ENCODE data around the gene PGAM4. TPM values are rescaled to one million over a fixed set of nuclear protein-coding genes. Genes with fewer than 3 reads are reported as not detected.

PGAM4 gene
- polyA plus RNA-seq, 2 of the 4 experiments (the other 2 are of a cell fraction) = not detected

DNA sequence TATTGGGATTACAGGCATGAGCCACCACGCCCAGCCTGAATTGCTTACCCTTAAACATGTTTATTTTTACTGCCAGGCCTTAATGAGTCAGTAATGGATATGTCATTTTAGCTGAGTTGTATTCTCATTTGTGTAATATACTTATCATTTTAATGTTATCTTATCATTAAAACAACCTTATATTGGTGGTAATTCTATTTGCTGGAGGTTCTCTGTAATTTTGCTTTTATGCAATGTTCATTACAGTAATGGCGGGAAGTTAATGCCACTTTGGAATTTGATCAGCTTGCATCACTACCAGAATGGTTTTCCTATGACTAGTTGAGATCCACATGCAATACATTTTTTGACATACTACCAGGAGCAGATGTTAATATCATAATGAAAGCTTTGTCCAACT is 6.3 kb upstream of the PGAM4 start:
- Histone ChIP-seq H3K4me2 (no peak overlapping the region), H3K27ac (no peak overlapping the region), H3K4me1 (no peaks in the 10 kb centered on the region), H3K4me3 (no peak overlapping the region), H3K9me3 (no peaks in the 10 kb centered on the region)
- ChIA-PET CTCF (interaction anchor here (0.6 kb wide), 1 partner anchor 248 kb away, joined by 3 read pairs; no protein-coding TSS in a partner anchor), POLR2A (no interaction called here)
- WGBS (ENCODE audit: missing lambda C conversion rate) = 89% methylated on average over 2 of the region's 2 CpGs
- ATAC-seq (no peak), DNase-seq (ENCODE audit: low read depth in 1 of 2, low spot score in 1 of 2) (no peak), FAIRE-seq (peak; percentile 94)
- TF ChIP-seq ZC3H11A (IDR thresholded peaks at IDR 0.05) (no peak), POLR2A (IDR thresholded peaks at IDR 0.05; ENCODE audit: low read length) (no peak)

DNA sequence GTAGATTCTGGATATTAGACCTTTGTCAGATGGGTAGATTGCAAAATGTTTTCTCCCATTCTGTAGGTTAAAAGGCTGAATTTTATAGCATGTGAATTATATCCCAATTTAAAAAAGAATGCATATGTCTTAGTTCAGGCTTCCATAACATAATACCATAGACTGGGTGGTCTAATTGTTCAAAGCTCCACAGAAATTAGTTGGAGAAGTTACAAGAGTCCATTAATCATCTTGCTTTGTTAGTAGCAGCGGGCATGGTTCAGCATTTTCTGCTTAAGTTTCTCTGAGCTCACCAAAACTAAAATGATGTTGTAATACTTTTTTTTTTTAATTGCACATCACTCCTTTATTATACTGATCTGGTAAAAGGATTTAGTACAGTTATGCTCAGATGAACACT is 1.8 kb downstream of the PGAM4 start:
- Histone ChIP-seq H3K4me3 (no peak overlapping the region), H3K4me1 (no peaks in the 10 kb centered on the region), H3K9me3 (no peaks in the 10 kb centered on the region), H3K4me2 (no peak overlapping the region), H3K27ac (no peak overlapping the region)
- TF ChIP-seq, protein P1, sequence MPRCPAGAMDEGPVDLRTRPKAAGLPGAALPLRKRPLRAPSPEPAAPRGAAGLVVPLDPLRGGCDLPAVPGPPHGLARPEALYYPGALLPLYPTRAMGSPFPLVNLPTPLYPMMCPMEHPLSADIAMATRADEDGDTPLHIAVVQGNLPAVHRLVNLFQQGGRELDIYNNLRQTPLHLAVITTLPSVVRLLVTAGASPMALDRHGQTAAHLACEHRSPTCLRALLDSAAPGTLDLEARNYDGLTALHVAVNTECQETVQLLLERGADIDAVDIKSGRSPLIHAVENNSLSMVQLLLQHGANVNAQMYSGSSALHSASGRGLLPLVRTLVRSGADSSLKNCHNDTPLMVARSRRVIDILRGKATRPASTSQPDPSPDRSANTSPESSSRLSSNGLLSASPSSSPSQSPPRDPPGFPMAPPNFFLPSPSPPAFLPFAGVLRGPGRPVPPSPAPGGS (IDR thresholded peaks at IDR 0.05) = no peak
- TF ChIP-seq RAD21 (conservative IDR thresholded peaks at IDR 0.05 in 1 of 2, IDR thresholded peaks at IDR 0.05 in 1 of 2) (no peak), ZFP36 (IDR thresholded peaks at IDR 0.05; ENCODE audit: borderline replicate concordance, partially characterized antibody) (no peak), FOXS1 (CRISPR knock-in tag; IDR thresholded peaks at IDR 0.05) (no peak), RARB (CRISPR knock-in tag; IDR thresholded peaks at IDR 0.05) (no peak), BHLHE40 (IDR thresholded peaks at IDR 0.05; ENCODE audit: low read depth, low read length) (no peak), RFX5 (IDR thresholded peaks at IDR 0.05) (no peak), EHF (CRISPR knock-in tag; IDR thresholded peaks at IDR 0.05) (no peak), ZSCAN20 (CRISPR knock-in tag; IDR thresholded peaks at IDR 0.05) (no peak), CBX8 (IDR thresholded peaks at IDR 0.05) (no peak), KDM1A (IDR thresholded peaks at IDR 0.05; ENCODE audit: low read depth) (no peak), JUNB (IDR thresholded peaks at IDR 0.05) (no peak), ESRRA (IDR thresholded peaks at IDR 0.05; ENCODE audit: borderline replicate concordance, low read length) (no peak), HOXB5 (CRISPR knock-in tag; IDR thresholded peaks at IDR 0.05) (no peak), NR3C1 (IDR thresholded peaks at IDR 0.05) (no peak)
- TF ChIP-seq, protein P2, sequence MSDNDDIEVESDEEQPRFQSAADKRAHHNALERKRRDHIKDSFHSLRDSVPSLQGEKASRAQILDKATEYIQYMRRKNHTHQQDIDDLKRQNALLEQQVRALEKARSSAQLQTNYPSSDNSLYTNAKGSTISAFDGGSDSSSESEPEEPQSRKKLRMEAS (IDR thresholded peaks at IDR 0.05) = no peak
- no peak for FAIRE-seq
- no peak for ATAC-seq
- POLR2A ChIA-PET = no interaction called here
- CTCF ChIA-PET = no interaction called here
- WGBS (ENCODE audit: missing lambda C conversion rate) = 81% methylated on average over 1 of the region's 1 CpG
- DNase-seq (ENCODE audit: low read depth in 1 of 2, low spot score in 1 of 2) = no peak

DNA sequence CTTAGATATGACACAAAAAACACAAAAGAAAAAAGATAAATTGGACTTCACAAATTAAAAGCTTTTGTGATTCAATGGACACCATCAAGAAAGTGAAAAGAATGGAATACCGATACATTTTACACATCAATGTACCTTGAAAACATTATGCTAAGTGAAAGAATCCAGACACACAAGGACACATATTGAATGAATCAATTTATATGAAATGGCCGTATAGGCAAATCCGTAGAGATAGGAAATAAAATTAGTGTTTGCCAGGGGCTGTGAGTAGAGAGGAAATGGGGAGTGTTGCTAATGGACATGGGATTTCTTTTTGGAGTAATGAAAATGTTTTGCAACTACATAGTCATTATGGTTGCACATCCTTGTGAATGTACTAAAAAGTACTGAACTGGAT is 3.1 kb downstream of the PGAM4 start:
- no peak overlapping the region for H3K27ac ChIP-seq
- H3K4me3 ChIP-seq = no peak overlapping the region
- H3K9me3 ChIP-seq = no peaks in the 10 kb centered on the region
- no peak for FAIRE-seq
- 96% methylated on average over 3 of the region's 3 CpGs for WGBS (ENCODE audit: missing lambda C conversion rate)
- H3K4me2 ChIP-seq = no peak overlapping the region
- ChIA-PET CTCF (no interaction called here), POLR2A (no interaction called here)
- DNase-seq (ENCODE audit: low read depth in 1 of 2, low spot score in 1 of 2) = no peak
- ATAC-seq = no peak
- TF ChIP-seq, protein P3, sequence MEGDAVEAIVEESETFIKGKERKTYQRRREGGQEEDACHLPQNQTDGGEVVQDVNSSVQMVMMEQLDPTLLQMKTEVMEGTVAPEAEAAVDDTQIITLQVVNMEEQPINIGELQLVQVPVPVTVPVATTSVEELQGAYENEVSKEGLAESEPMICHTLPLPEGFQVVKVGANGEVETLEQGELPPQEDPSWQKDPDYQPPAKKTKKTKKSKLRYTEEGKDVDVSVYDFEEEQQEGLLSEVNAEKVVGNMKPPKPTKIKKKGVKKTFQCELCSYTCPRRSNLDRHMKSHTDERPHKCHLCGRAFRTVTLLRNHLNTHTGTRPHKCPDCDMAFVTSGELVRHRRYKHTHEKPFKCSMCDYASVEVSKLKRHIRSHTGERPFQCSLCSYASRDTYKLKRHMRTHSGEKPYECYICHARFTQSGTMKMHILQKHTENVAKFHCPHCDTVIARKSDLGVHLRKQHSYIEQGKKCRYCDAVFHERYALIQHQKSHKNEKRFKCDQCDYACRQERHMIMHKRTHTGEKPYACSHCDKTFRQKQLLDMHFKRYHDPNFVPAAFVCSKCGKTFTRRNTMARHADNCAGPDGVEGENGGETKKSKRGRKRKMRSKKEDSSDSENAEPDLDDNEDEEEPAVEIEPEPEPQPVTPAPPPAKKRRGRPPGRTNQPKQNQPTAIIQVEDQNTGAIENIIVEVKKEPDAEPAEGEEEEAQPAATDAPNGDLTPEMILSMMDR (IDR thresholded peaks at IDR 0.05) = no peak
- TF ChIP-seq, protein P4, sequence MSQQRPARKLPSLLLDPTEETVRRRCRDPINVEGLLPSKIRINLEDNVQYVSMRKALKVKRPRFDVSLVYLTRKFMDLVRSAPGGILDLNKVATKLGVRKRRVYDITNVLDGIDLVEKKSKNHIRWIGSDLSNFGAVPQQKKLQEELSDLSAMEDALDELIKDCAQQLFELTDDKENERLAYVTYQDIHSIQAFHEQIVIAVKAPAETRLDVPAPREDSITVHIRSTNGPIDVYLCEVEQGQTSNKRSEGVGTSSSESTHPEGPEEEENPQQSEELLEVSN (IDR thresholded peaks at IDR 0.05; ENCODE audit: borderline replicate concordance, low read depth) = no peak
- TF ChIP-seq ZNF302 (CRISPR knock-in tag; IDR thresholded peaks at IDR 0.05) = no peak
- no peak for TF ChIP-seq NFE2L2 (conservative IDR thresholded peaks at IDR 0.05; ENCODE audit: low read length)
- H3K4me1 ChIP-seq = peaks cover 8% of the 10 kb centered on the region; the same call in 1 of the 3 replicates

Measured in A549 (cell line).